Astrocyte (in vitro differentiated cells and primary cell): ENCODE measurements around the gene DYSF. TPM values are rescaled to one million over a fixed set of nuclear protein-coding genes. Genes with fewer than 3 reads are reported as not detected.

ENCODE experiments used
- DNase-seq: peaks from one replicate; pipeline ENCODE4 v3.0.0-alpha.2; 2010; ENCODE audit warnings: low read depth
- FAIRE-seq: peaks from 2 replicates; lab custom pipeline; 2011; peaks lifted over from hg19 to GRCh38; lab: Jason Lieb, UNC
- H2AFZ ChIP-seq: 2 replicates; pipeline ENCODE4 v1.6.0; 2012; ENCODE audit warnings: low read depth, low read length, inconsistent platforms
- H3K27ac ChIP-seq: 2 replicates; pipeline ENCODE4 v1.5.1; 2011; ENCODE audit warnings: low read depth, low read length, inconsistent platforms
- H3K27me3 ChIP-seq: 2 replicates; pipeline ENCODE4 v1.6.0; 2011; ENCODE audit warnings: low read length, inconsistent platforms; ENCODE audit not compliant: insufficient read depth
- H3K36me3 ChIP-seq: 2 replicates; pipeline ENCODE4 v1.5.1; 2011; ENCODE audit warnings: low read length, inconsistent platforms; ENCODE audit not compliant: insufficient read depth
- H3K4me1 ChIP-seq: 2 replicates; pipeline ENCODE4 v1.5.1; 2011; ENCODE audit warnings: low read length, inconsistent platforms; ENCODE audit not compliant: insufficient read depth
- H3K4me2 ChIP-seq: 2 replicates; pipeline ENCODE4 v1.6.0; 2012; ENCODE audit warnings: low read length, inconsistent platforms
- H3K4me3 ChIP-seq: 2 replicates; pipeline ENCODE4 v1.5.1; 2011; ENCODE audit warnings: low read depth, mild to moderate bottlenecking, low read length, inconsistent platforms; ENCODE audit not compliant: insufficient read depth
- H3K79me2 ChIP-seq: 2 replicates; pipeline ENCODE4 v1.6.0; 2012; ENCODE audit warnings: mild to moderate bottlenecking, low read length, inconsistent platforms; ENCODE audit not compliant: insufficient read depth
- H3K9ac ChIP-seq: 2 replicates; pipeline ENCODE4 v1.6.0; 2012; ENCODE audit warnings: mild to moderate bottlenecking, low read length, inconsistent platforms
- H3K9me3 ChIP-seq: 2 replicates; pipeline ENCODE4 v1.5.1; 2012; ENCODE audit warnings: low read depth, mild to moderate bottlenecking, low read length, inconsistent platforms; ENCODE audit not compliant: insufficient read depth
- H4K20me1 ChIP-seq: 2 replicates; pipeline ENCODE4 v1.6.0; 2012; ENCODE audit warnings: low read length, inconsistent platforms; ENCODE audit not compliant: insufficient read depth
- H3K27ac Mint-ChIP-seq: one replicate; pipeline ENCODE4 v1.8.0; 2021; ENCODE audit warnings: mild to moderate bottlenecking, mixed read lengths; ENCODE audit not compliant: unreplicated experiment
- H3K27me3 Mint-ChIP-seq: one replicate; pipeline ENCODE4 v1.8.0; 2021; ENCODE audit warnings: low read depth, mixed read lengths; ENCODE audit not compliant: unreplicated experiment
- H3K36me3 Mint-ChIP-seq: one replicate; pipeline ENCODE4 v1.8.0; 2021; ENCODE audit warnings: low read depth, mixed read lengths; ENCODE audit not compliant: unreplicated experiment
- H3K4me1 Mint-ChIP-seq: one replicate; pipeline ENCODE4 v1.8.0; 2021; ENCODE audit warnings: low read depth, mixed read lengths; ENCODE audit not compliant: unreplicated experiment
- H3K4me3 Mint-ChIP-seq: one replicate; pipeline ENCODE4 v1.8.0; 2021; ENCODE audit warnings: mild to moderate bottlenecking, moderate library complexity, mixed read lengths; ENCODE audit not compliant: unreplicated experiment
- H3K9me3 Mint-ChIP-seq: one replicate; pipeline ENCODE4 v1.8.0; 2021; ENCODE audit warnings: mild to moderate bottlenecking, mixed read lengths; ENCODE audit not compliant: unreplicated experiment
- EZH2 ChIP-seq: IDR thresholded peaks from 2 replicates; pipeline ENCODE4 v1.6.1; 2012; ENCODE audit warnings: mild to moderate bottlenecking, low read length, inconsistent platforms; ENCODE audit not compliant: insufficient read depth
- total RNA-seq: library from RNA; stranded (reverse); gene quantifications from 2 replicates; pipeline ENCODE4 v1.2.1, GENCODE V29; 2021
- TF ChIP-seq, protein P1 (sequence below): IDR thresholded peaks from 2 replicates; pipeline ENCODE4 v1.5.1; 2011; ENCODE audit warnings: low read depth, mild to moderate bottlenecking, inconsistent platforms, low read length, moderate library complexity; ENCODE audit not compliant: insufficient read depth

The DYSF gene
- total RNA-seq, 1 donor from 2014 or later, result 123 TPM

DNA sequence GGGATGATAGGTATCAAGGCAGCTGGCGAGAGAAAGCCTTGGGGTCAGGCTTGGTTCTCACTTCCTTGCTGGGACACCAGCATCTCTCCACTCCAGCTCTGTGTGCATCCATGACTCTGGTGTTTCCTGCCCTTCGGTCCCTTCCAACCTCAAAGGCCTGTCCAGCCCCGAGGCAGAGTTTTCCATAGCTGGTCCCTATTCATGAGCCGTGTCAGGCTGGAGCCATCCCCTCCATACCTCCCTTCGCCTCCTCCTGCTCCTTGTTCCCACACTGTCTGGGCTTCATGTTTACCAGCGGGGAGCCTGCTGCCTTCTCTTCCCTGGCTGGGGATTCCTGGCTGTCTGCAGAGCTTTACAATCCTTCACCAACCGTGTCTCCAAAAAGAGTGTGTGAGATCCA is 51.2 kb downstream of the DYSF start:
- Histone ChIP-seq H2AFZ (no peak overlapping the region), H3K4me1 (peaks cover 11% of the 10 kb centered on the region), H4K20me1 (no peaks in the 10 kb centered on the region), H3K79me2 (no peaks in the 10 kb centered on the region), H3K9ac (no peak overlapping the region), H3K36me3 (no peaks in the 10 kb centered on the region), H3K4me2 (no peak overlapping the region), H3K9me3 (no peaks in the 10 kb centered on the region), H3K27me3 (no peaks in the 10 kb centered on the region), H3K4me3 (no peak overlapping the region), H3K27ac (no peak overlapping the region)
- DNase-seq (no peak), FAIRE-seq (no peak)
- TF ChIP-seq, protein P1, sequence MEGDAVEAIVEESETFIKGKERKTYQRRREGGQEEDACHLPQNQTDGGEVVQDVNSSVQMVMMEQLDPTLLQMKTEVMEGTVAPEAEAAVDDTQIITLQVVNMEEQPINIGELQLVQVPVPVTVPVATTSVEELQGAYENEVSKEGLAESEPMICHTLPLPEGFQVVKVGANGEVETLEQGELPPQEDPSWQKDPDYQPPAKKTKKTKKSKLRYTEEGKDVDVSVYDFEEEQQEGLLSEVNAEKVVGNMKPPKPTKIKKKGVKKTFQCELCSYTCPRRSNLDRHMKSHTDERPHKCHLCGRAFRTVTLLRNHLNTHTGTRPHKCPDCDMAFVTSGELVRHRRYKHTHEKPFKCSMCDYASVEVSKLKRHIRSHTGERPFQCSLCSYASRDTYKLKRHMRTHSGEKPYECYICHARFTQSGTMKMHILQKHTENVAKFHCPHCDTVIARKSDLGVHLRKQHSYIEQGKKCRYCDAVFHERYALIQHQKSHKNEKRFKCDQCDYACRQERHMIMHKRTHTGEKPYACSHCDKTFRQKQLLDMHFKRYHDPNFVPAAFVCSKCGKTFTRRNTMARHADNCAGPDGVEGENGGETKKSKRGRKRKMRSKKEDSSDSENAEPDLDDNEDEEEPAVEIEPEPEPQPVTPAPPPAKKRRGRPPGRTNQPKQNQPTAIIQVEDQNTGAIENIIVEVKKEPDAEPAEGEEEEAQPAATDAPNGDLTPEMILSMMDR, result no peak
- TF ChIP-seq EZH2, result no peak
- no peaks in the 10 kb centered on the region for H3K9me3 Mint-ChIP-seq
- H3K27me3 Mint-ChIP-seq, result peaks cover 2% of the 10 kb centered on the region
- peak overlapping the region; percentile 47 for H3K27ac Mint-ChIP-seq
- H3K4me3 Mint-ChIP-seq, result no peak overlapping the region
- peaks cover 33% of the 10 kb centered on the region for H3K4me1 Mint-ChIP-seq
- H3K36me3 Mint-ChIP-seq, result peaks cover 35% of the 10 kb centered on the region

DNA sequence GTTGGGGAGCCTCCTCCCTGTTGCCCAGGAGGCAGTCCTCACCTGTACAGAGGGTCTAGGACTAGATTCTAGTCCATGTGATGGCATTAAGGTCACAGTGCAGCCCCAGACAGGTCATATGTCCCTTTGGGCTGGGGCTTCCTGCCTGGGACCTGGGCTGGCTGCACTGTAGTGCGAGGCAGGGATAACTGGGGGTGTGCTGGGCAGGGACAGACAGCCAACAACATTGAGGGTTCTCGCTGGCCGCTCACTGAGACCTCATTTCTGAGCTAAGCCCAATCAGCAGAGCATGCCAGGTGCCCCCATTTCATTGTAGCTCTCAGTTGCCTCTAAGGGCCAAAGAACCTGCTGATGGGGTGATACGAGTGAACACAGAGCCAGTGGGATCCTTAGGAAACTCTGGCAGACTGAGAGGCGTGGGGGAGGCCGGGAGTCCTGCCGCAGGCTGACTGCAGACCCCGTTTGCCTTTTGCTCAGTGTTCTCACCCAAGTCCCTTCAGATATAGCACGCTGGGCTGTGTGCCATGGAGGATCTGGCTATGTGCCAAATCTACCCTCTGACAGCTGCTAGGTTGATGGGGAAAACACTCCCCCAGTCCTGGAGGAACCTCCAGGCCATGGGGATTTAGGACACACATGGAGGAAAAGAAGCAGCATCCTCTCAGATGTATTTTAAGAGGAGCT is 51.9 kb downstream of the DYSF start:
- peaks cover 39% of the 10 kb centered on the region for H3K36me3 Mint-ChIP-seq
- TF ChIP-seq, protein P1, result no peak
- TF ChIP-seq EZH2, result no peak
- FAIRE-seq (no peak), DNase-seq (no peak)
- H3K27me3 Mint-ChIP-seq, result peaks cover 2% of the 10 kb centered on the region
- no peak overlapping the region for H3K4me3 Mint-ChIP-seq
- Histone ChIP-seq H3K4me3 (no peak overlapping the region), H3K9me3 (no peaks in the 10 kb centered on the region), H3K4me1 (peaks cover 5% of the 10 kb centered on the region), H3K27me3 (no peaks in the 10 kb centered on the region), H3K4me2 (no peak overlapping the region), H3K27ac (no peak overlapping the region), H4K20me1 (no peaks in the 10 kb centered on the region), H2AFZ (no peak overlapping the region), H3K36me3 (no peaks in the 10 kb centered on the region), H3K79me2 (no peaks in the 10 kb centered on the region), H3K9ac (no peak overlapping the region)
- peaks cover 27% of the 10 kb centered on the region for H3K4me1 Mint-ChIP-seq
- peak overlapping the region; percentile 47 for H3K27ac Mint-ChIP-seq
- no peaks in the 10 kb centered on the region for H3K9me3 Mint-ChIP-seq

DNA sequence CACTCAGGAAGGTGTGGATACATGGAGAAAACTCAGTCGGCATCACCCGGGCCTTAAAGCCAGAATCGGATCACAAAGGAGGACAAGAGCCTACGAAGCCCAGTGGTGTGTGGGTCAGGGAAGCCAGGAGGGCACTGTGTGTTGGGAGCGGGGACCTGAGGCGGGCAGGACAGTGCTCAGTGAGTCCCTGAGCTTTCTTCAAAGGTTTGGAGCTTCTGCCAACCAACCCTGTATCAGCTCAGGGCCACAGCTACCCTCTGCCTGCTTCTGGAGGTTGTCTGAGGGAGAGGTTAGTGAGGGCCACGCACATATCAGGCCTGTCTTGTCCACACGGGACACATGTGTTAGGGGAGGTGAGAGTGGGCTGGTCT is 52.4 kb downstream of the DYSF start:
- H3K9me3 Mint-ChIP-seq, result no peaks in the 10 kb centered on the region
- Histone ChIP-seq H3K36me3 (no peaks in the 10 kb centered on the region), H4K20me1 (no peaks in the 10 kb centered on the region), H3K27ac (no peak overlapping the region), H3K4me2 (no peak overlapping the region), H3K4me3 (no peak overlapping the region), H3K9ac (no peak overlapping the region), H2AFZ (no peak overlapping the region), H3K27me3 (no peaks in the 10 kb centered on the region), H3K4me1 (no peaks in the 10 kb centered on the region), H3K9me3 (no peaks in the 10 kb centered on the region), H3K79me2 (no peaks in the 10 kb centered on the region)
- peaks cover 23% of the 10 kb centered on the region for H3K4me1 Mint-ChIP-seq
- DNase-seq (no peak), FAIRE-seq (no peak)
- H3K27ac Mint-ChIP-seq, result no peak overlapping the region
- no peak for TF ChIP-seq EZH2
- TF ChIP-seq, protein P1, result no peak
- H3K27me3 Mint-ChIP-seq, result peaks cover 6% of the 10 kb centered on the region
- no peak overlapping the region for H3K4me3 Mint-ChIP-seq
- peaks cover 41% of the 10 kb centered on the region for H3K36me3 Mint-ChIP-seq
